PFSK-1 (cell line): ENCODE measurements around the gene SUPT5H.

Experiments used
- FOXP2 ChIP-seq: optimal IDR thresholded peaks from 2 replicates; pipeline ENCODE3; 2011; ENCODE audit warnings: borderline replicate concordance, control low read depth, inconsistent platforms; ENCODE audit not compliant: insufficient read depth; ENCODE audit errors: extremely low read length, extremely low read depth
- POLR2AphosphoS5 ChIP-seq: IDR thresholded peaks from 2 replicates; pipeline ENCODE4 v1.6.1; 2012; ENCODE audit warnings: low read depth, mild to moderate bottlenecking, control low read depth, low read length, moderate library complexity
- REST ChIP-seq, 2 experiments: IDR thresholded peaks; 2 replicates each; pipeline versions ENCODE4 v1.6.1 to v1.8.0; 2011 to 2012; ENCODE audit warnings: low read depth in 2 of 2, low read length in 2 of 2, control low read depth in 1 of 2, inconsistent platforms in 1 of 2, mild to moderate bottlenecking in 1 of 2, moderate library complexity in 1 of 2; ENCODE audit not compliant: insufficient read depth in 1 of 2
- SIN3A ChIP-seq: IDR thresholded peaks from 2 replicates; pipeline ENCODE4 v1.6.1; 2012; ENCODE audit warnings: mild to moderate bottlenecking, low read length, moderate library complexity, borderline replicate concordance; ENCODE audit not compliant: insufficient read depth
- TAF1 ChIP-seq: IDR thresholded peaks from 2 replicates; pipeline ENCODE4 v1.6.1; 2012; ENCODE audit warnings: low read length, control low read depth, borderline replicate concordance; ENCODE audit not compliant: insufficient read depth

DNA sequence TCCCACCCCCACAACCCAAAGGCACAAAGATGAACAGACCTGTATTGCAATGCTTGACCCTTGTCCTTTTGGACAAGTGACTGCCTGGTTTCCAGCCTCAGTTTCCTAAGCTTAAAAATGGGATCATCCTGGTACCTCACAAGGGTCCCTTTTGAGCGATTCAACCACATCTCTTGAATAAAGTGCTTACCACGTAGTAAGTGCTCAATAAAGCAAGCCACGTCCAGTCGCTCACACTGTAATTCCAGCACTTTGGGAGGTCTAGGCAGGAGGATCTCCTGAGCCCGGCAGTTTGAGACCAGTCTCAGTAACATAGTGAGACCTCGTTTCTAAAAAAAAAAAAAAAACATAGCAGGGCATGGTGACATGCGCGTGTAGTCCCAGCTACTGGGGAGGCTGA lies 54.5 kb downstream of the SUPT5H start:
- TF ChIP-seq POLR2AphosphoS5: no peak
- TF ChIP-seq SIN3A: no peak
- TF ChIP-seq TAF1: no peak
- no peak for TF ChIP-seq REST (IDR thresholded peaks at IDR 0.05; ENCODE audit: insufficient read depth in 1 of 2, low read depth in 2 of 2, low read length in 2 of 2)
- TF ChIP-seq FOXP2: no peak
